Neuronal stem cell (in vitro differentiated cells): ENCODE results near the gene AVL9.
"Not testable (repeated sequence)": the region's sequence is repeated elsewhere in the genome, so short reads cannot be mapped to it uniquely, and the experiment has no call there.

Experiments used
- DNase-seq: peaks from one replicate; pipeline ENCODE4 v3.0.0-alpha.2; 2013; ENCODE audit warnings: low spot score
- H2AFZ ChIP-seq: one replicate; pipeline ENCODE4 v1.6.1; 2013; ENCODE audit warnings: mild to moderate bottlenecking, low read length, inconsistent platforms
- H2AK5ac ChIP-seq: 2 replicates; pipeline ENCODE4 v1.6.1; 2013; ENCODE audit warnings: low read depth, mild to moderate bottlenecking, inconsistent platforms, low read length, moderate library complexity, mixed read lengths
- H2BK120ac ChIP-seq: 2 replicates; pipeline ENCODE4 v1.6.1; 2013; ENCODE audit warnings: low read depth, mild to moderate bottlenecking, inconsistent platforms, low read length, moderate library complexity, mixed read lengths
- H2BK12ac ChIP-seq: one replicate; pipeline ENCODE4 v1.6.1; 2013; ENCODE audit warnings: low read length, inconsistent platforms
- H2BK15ac ChIP-seq: 2 replicates; pipeline ENCODE4 v1.6.1; 2013; ENCODE audit warnings: mild to moderate bottlenecking, low read length, inconsistent platforms, mixed read lengths
- H2BK5ac ChIP-seq: one replicate; pipeline ENCODE4 v1.6.1; 2013; ENCODE audit warnings: inconsistent platforms, mild to moderate bottlenecking, low read length, moderate library complexity
- H3K14ac ChIP-seq: one replicate; pipeline ENCODE4 v1.6.1; 2013; ENCODE audit warnings: low read length, inconsistent platforms
- H3K18ac ChIP-seq: 2 replicates; pipeline ENCODE4 v1.6.1; 2013; ENCODE audit warnings: low read length, inconsistent platforms
- H3K23ac ChIP-seq: 2 replicates; pipeline ENCODE4 v1.6.1; 2013; ENCODE audit warnings: low read depth, mild to moderate bottlenecking, mixed read lengths, low read length, inconsistent platforms; ENCODE audit not compliant: poor library complexity
- H3K27ac ChIP-seq: replicated peaks from 3 replicates; pipeline ENCODE4 v1.5.1; 2013; ENCODE audit warnings: low read length, inconsistent platforms
- H3K27me3 ChIP-seq, 3 experiments: 2 replicates each; pipeline ENCODE4 v1.6.1; 2013; ENCODE audit warnings: low read length in 3 of 3, mild to moderate bottlenecking in 2 of 3, inconsistent platforms in 1 of 3, low read depth in 1 of 3, mixed read lengths in 1 of 3, moderate library complexity in 1 of 3; ENCODE audit not compliant: control insufficient read depth in 3 of 3, insufficient read depth in 3 of 3
- H3K36me3 ChIP-seq, 2 donors: replicated peaks in 1 of 2; 2 replicates each; pipeline ENCODE4 v1.6.1; 2013; ENCODE audit warnings: low read length in 2 of 2; ENCODE audit not compliant: control insufficient read depth in 2 of 2, insufficient read depth in 2 of 2
- H3K4ac ChIP-seq: 2 replicates; pipeline ENCODE4 v1.6.1; 2013; ENCODE audit warnings: inconsistent platforms, mild to moderate bottlenecking, low read length, moderate library complexity
- H3K4me1 ChIP-seq, 2 donors: 1 replicate in 1 of 2; 2 replicates in 1 of 2; pipeline ENCODE4 v1.6.1; 2013; ENCODE audit warnings: low read length in 2 of 2, low read depth in 1 of 2; ENCODE audit not compliant: control insufficient read depth in 2 of 2, insufficient read depth in 1 of 2
- H3K4me2 ChIP-seq: one replicate; pipeline ENCODE4 v1.6.1; 2013; ENCODE audit warnings: mild to moderate bottlenecking, low read length, inconsistent platforms; ENCODE audit not compliant: insufficient read depth, poor library complexity, severe bottlenecking
- H3K4me3 ChIP-seq, 2 donors: 2 replicates each; pipeline ENCODE4 v1.5.1; 2013; ENCODE audit warnings: low read length in 2 of 2, mild to moderate bottlenecking in 2 of 2, inconsistent platforms in 1 of 2, moderate library complexity in 1 of 2
- H3K79me1 ChIP-seq: one replicate; pipeline ENCODE4 v1.6.1; 2013; ENCODE audit warnings: low read depth, mild to moderate bottlenecking, inconsistent platforms, low read length, moderate library complexity
- H3K9ac ChIP-seq: one replicate; pipeline ENCODE4 v1.6.1; 2013; ENCODE audit warnings: mild to moderate bottlenecking, low read depth, low read length, inconsistent platforms; ENCODE audit not compliant: poor library complexity
- H3K9me3 ChIP-seq, 2 donors: replicated peaks in 1 of 2; 2 replicates each; pipeline versions ENCODE3 to v1.6.1; 2013; ENCODE audit warnings: low read length in 2 of 2, mild to moderate bottlenecking in 2 of 2, inconsistent platforms in 1 of 2, low read depth in 1 of 2, mixed read lengths in 1 of 2, moderate library complexity in 1 of 2; ENCODE audit not compliant: control insufficient read depth in 2 of 2, insufficient read depth in 1 of 2
- H4K8ac ChIP-seq: one replicate; pipeline ENCODE4 v1.6.1; 2013; ENCODE audit warnings: low read depth, mild to moderate bottlenecking, inconsistent platforms, low read length, moderate library complexity
- H4K91ac ChIP-seq: one replicate; pipeline ENCODE4 v1.6.1; 2013; ENCODE audit warnings: low read length, low read depth, mild to moderate bottlenecking, inconsistent platforms; ENCODE audit not compliant: poor library complexity
- whole genome bisulfite sequencing, 2 donors: extraction: QIAGEN DNeasy Blood & Tissue Kit; methylation state at CpG; one replicate each; pipeline ENCODE4 v1.1.7; 2013; ENCODE audit warnings: missing lambda C conversion rate in 2 of 2, mixed read lengths in 1 of 2; ENCODE audit not compliant: insufficient read length in 2 of 2, insufficient replicate concordance in 1 of 2; ENCODE audit errors: extremely low coverage in 2 of 2; 5-methylcytosine and 5-hydroxymethylcytosine counted together

Gene AVL9

DNA sequence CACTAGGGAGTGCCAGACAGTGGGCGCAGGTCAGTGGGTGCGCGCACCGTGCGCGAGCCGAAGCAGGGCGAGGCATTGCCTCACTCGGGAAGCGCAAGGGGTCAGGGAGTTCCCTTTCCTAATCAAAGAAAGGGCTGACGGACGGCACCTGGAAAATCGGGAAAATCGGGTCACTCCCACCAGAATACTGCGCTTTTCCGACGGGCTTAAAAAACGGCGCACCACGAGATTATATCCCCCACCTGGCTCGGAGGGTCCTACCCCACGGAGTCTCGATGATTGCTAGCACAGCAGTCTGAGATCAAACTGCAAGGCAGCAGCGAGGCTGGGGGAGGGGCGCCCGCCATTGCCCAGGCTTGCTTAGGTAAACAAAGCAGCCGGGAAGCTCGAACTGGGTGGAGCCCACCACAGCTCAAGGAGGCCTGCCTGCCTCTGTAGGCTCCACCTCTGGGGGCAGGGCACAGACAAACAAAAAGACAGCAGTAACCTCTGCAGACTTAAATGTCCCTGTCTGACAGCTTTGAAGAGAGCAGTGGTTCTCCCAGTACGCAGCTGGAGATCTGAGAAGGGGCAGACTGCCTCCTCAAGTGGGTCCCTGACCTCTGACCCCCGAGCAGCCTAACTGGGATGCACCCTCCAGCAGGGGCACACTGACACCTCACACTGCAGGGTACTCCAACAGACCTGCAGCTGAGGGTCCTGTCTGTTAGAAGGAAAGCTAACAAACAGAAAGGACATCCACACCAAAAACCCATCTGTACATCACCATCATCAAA lies 30.5 kb upstream of the AVL9 start:
- H2BK15ac ChIP-seq, H2BK120ac ChIP-seq, H3K4me2 ChIP-seq, H2BK12ac ChIP-seq, H3K79me1 ChIP-seq, DNase-seq, H3K18ac ChIP-seq, H3K9me3 ChIP-seq, H3K23ac ChIP-seq, H2AK5ac ChIP-seq, H3K27ac ChIP-seq, H3K4ac ChIP-seq, H4K8ac ChIP-seq, H3K4me3 ChIP-seq, H3K27me3 ChIP-seq, H3K36me3 ChIP-seq, H3K14ac ChIP-seq, H4K91ac ChIP-seq, H2BK5ac ChIP-seq, H3K9ac ChIP-seq, H3K4me1 ChIP-seq: not testable (repeated sequence)
- peak overlapping the region; percentile 59 for H2AFZ ChIP-seq
- no CpG with 5 or more reads among the region's 30 CpGs for WGBS, 2 donors

DNA sequence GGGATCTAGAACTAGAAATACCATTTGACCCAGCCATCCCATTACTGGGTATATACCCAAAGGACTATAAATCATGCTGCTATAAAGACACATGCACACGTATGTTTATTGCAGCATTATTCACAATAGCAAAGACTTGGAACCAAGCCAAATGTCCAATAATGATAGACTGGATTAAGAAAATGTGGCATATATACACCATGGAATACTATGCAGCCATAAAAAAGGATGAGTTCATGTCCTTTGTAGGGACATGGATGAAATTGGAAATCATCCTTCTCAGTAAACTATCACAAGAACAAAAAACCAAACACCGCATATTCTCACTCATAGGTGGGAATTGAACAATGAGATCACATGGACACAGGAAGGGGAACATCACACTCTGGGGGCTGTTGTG lies 25.3 kb upstream of the AVL9 start:
- H3K9ac ChIP-seq, H3K9me3 ChIP-seq, H2AK5ac ChIP-seq, H3K4me2 ChIP-seq, H3K23ac ChIP-seq, H3K4ac ChIP-seq, H3K79me1 ChIP-seq, DNase-seq, H3K4me1 ChIP-seq, H3K14ac ChIP-seq, H2BK12ac ChIP-seq, H3K18ac ChIP-seq, H4K91ac ChIP-seq, H3K4me3 ChIP-seq, H3K36me3 ChIP-seq, H3K27me3 ChIP-seq, H2BK5ac ChIP-seq, H2AFZ ChIP-seq, H4K8ac ChIP-seq, H3K27ac ChIP-seq, H2BK15ac ChIP-seq, H2BK120ac ChIP-seq: not testable (repeated sequence)
- no CpG with 5 or more reads among the region's 2 CpGs for WGBS, 2 donors

DNA sequence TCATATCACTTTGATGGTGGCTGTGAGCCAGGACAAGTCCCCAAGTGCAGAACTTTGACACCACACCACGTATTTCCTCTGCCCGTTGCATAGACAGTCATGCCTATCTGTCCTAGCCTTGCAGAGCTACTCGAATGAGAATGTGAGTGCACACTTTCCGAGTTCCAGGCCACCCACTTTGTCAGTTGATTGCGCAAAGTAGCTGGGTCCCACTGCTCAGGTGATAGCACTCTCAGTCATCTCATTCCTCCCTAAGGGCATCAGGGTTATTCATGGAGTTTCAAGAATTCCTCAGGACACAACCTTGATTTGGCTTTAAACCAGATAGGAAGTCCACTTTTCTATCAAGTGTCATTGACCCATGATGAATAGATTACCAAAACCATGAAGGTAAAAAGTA lies 24.4 kb upstream of the AVL9 start:
- H3K9ac ChIP-seq: no peak overlapping the region
- H3K9me3 ChIP-seq: no peaks in the 10 kb centered on the region
- no peak overlapping the region for H2BK5ac ChIP-seq
- H3K4me2 ChIP-seq: no peak overlapping the region
- H2BK120ac ChIP-seq: no peak overlapping the region
- no peak overlapping the region for H2AK5ac ChIP-seq
- no peak overlapping the region for H3K27ac ChIP-seq
- no peaks in the 10 kb centered on the region for H3K4me1 ChIP-seq
- WGBS, 2 donors: no CpG with 5 or more reads among the region's 5 CpGs
- no peaks in the 10 kb centered on the region for H3K79me1 ChIP-seq
- H4K91ac ChIP-seq: no peak overlapping the region
- no peak overlapping the region for H3K14ac ChIP-seq
- no peak overlapping the region for H2BK12ac ChIP-seq
- H3K4ac ChIP-seq: no peak overlapping the region
- H3K27me3 ChIP-seq: no peaks in the 10 kb centered on the region
- H2AFZ ChIP-seq: no peak overlapping the region
- peak overlapping the region in 1 of 2 donors; percentile 30 for H3K4me3 ChIP-seq
- H3K23ac ChIP-seq: no peak overlapping the region
- no peak overlapping the region for H4K8ac ChIP-seq
- no peak overlapping the region for H3K18ac ChIP-seq
- no peak for DNase-seq
- H3K36me3 ChIP-seq: no peaks in the 10 kb centered on the region
- H2BK15ac ChIP-seq: no peak overlapping the region

DNA sequence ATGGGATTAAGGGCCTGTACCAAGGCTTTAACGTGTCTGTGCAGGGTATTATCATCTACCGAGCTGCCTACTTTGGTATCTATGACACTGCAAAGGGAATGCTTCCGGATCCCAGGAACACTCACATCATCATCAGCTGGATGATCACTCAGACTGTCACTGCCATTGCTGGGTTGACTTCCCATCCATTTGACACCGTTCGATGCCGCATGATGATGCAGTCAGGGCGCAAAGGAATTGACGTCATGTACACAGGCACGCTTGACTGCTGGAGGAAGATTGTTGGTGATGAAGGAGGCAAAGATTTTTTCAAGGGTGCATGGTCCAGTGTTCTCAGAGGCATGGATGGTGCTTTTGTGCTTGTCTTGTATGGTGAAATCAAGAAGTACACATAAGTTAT lies 23.3 kb upstream of the AVL9 start:
- no peak overlapping the region for H2BK5ac ChIP-seq
- no peak overlapping the region for H4K91ac ChIP-seq
- H3K18ac ChIP-seq: no peak overlapping the region

More for the DNA sequence above, 23.3 kb upstream of the AVL9 start:
- no peaks in the 10 kb centered on the region for H3K9me3 ChIP-seq
- H3K4me2 ChIP-seq: no peak overlapping the region
- WGBS, 2 donors: no CpG with 5 or more reads among the region's 9 CpGs
- H2AK5ac ChIP-seq: no peak overlapping the region
- no peak overlapping the region for H3K4ac ChIP-seq
- H3K79me1 ChIP-seq: no peaks in the 10 kb centered on the region
- no peak overlapping the region for H3K27ac ChIP-seq
- no peaks in the 10 kb centered on the region for H3K27me3 ChIP-seq
- no peaks in the 10 kb centered on the region for H3K36me3 ChIP-seq
- H3K4me3 ChIP-seq: no peak overlapping the region
- H2BK120ac ChIP-seq: no peak overlapping the region
- H4K8ac ChIP-seq: no peak overlapping the region
- no peak for DNase-seq
- peak overlapping the region; percentile 10 for H2BK12ac ChIP-seq
- H2AFZ ChIP-seq: no peak overlapping the region
- no peak overlapping the region for H3K23ac ChIP-seq
- no peak overlapping the region for H3K14ac ChIP-seq
- no peaks in the 10 kb centered on the region for H3K4me1 ChIP-seq
- H2BK15ac ChIP-seq: no peak overlapping the region
- no peak overlapping the region for H3K9ac ChIP-seq
